Uterus (tissue), 2 donors: Measurements from ENCODE around the gene CYBC1.

Experiments
- POLR2A ChIP-seq, 2 donors: fragments of 450-650 bp; IDR thresholded peaks; one replicate each; pipeline ENCODE4 v1.6.1; 2016; ENCODE audit warnings: antibody characterized with exemption in 2 of 2, mild to moderate bottlenecking in 1 of 2, moderate library complexity in 1 of 2
- TF ChIP-seq, protein P1 (sequence below), 4 experiments: fragments of 200-600 bp in 2 of 4; fragments of 450-650 bp in 2 of 4; sonication (generic) in 2 of 4; IDR thresholded peaks; one replicate each; pipeline ENCODE4 v1.5.1; 2016 to 2019; ENCODE audit warnings: antibody characterized with exemption in 4 of 4, mild to moderate bottlenecking in 2 of 4, moderate library complexity in 1 of 4

DNA sequence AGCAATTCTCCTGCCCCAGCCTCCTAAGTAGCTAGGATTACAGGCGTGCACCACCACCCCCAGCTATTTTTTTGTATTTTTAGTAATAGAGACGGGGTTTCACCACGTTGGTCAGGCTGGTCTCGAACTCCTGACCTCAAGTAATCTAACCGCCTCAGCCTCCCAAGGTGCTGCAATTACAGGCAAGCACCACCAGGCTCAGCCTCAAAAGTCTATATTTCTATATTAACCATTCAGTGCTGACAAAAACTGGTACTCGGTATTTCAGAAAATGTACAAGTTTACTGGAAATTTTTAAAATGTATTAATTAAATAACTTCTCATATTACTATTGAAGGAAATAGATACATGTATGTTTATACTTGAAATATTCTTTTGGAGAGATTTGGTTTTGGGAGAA is 33.8 kb downstream of the CYBC1 start:
- TF ChIP-seq, protein P1, sequence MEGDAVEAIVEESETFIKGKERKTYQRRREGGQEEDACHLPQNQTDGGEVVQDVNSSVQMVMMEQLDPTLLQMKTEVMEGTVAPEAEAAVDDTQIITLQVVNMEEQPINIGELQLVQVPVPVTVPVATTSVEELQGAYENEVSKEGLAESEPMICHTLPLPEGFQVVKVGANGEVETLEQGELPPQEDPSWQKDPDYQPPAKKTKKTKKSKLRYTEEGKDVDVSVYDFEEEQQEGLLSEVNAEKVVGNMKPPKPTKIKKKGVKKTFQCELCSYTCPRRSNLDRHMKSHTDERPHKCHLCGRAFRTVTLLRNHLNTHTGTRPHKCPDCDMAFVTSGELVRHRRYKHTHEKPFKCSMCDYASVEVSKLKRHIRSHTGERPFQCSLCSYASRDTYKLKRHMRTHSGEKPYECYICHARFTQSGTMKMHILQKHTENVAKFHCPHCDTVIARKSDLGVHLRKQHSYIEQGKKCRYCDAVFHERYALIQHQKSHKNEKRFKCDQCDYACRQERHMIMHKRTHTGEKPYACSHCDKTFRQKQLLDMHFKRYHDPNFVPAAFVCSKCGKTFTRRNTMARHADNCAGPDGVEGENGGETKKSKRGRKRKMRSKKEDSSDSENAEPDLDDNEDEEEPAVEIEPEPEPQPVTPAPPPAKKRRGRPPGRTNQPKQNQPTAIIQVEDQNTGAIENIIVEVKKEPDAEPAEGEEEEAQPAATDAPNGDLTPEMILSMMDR (IDR thresholded peaks at IDR 0.05), result no peak
- no peak for TF ChIP-seq POLR2A (IDR thresholded peaks at IDR 0.05)
